ENCODE results near the gene ITLN2. TPM values are rescaled to one million over a fixed set of nuclear protein-coding genes. Genes with fewer than 3 reads are reported as not detected.
A peak's percentile ranks its signal among the peaks of the same experiment; 100 is the strongest.

The ITLN2 gene
- total RNA-seq (1.3 and 1.4 TPM in 2 replicates), polyA plus RNA-seq (1.7 and 3.6 TPM in 2 replicates)

- Histone ChIP-seq H3K27ac (no peak within 1 kb of the TSS), H3K9me2 (replicated peaks; ENCODE audit: insufficient read depth) (no peaks in the 10 kb centered on the region), H3K36me3 (replicated peaks; ENCODE audit: insufficient read depth, low read depth) (no peaks in the 10 kb centered on the region), H4K20me1 (ENCODE audit: insufficient read depth, poor library complexity, severe bottlenecking) (no peaks in the 10 kb centered on the region), H3K79me2 (no peaks in the 10 kb centered on the region), H3K4me2 (no peak within 1 kb of the TSS), H2AFZ (no peak within 1 kb of the TSS), H3K4me3 (no peak within 1 kb of the TSS), H3K27me3 (no peaks in the 10 kb centered on the region), H3K9me3 (ENCODE audit: low read depth) (no peaks in the 10 kb centered on the region), H3K4me1 (ENCODE audit: insufficient read depth) (peaks cover 3% of the 10 kb centered on the region)
- peak; percentile 65 for DNase-seq (ENCODE audit: low spot score)
- 84% methylated on average over 8 of the region's 8 CpGs for WGBS (ENCODE audit: low lambda C conversion rate, missing lambda C conversion rate)
- TF ChIP-seq EZH2 (IDR thresholded peaks at IDR 0.05; ENCODE audit: borderline replicate concordance) (no peak), CTCF (IDR thresholded peaks at IDR 0.05; ENCODE audit: poor library complexity) (peak; percentile 61)
Measured at GRCh38 chr1:160954158-160955104, at the start of gene ITLN2. TSS of gene ITLN2 (minus strand) at chr1:160954809. CDS start at chr1:160954741, 68 bp downstream.

GRCh38 chr1:161001525-161001924, 46.9 kb upstream of the ITLN2 start:
- Histone ChIP-seq H2AFZ (no peak overlapping the region), H3K9me3 (ENCODE audit: low read depth) (no peaks in the 10 kb centered on the region), H3K36me3 (replicated peaks; ENCODE audit: insufficient read depth, low read depth) (no peaks in the 10 kb centered on the region), H4K20me1 (ENCODE audit: insufficient read depth, poor library complexity, severe bottlenecking) (peaks cover 24% of the 10 kb centered on the region), H3K27me3 (no peaks in the 10 kb centered on the region), H3K9me2 (replicated peaks; ENCODE audit: insufficient read depth) (no peaks in the 10 kb centered on the region), H3K79me2 (peaks cover 58% of the 10 kb centered on the region), H3K4me2 (no peak overlapping the region), H3K4me1 (ENCODE audit: insufficient read depth) (peaks cover 15% of the 10 kb centered on the region), H3K4me3 (no peak overlapping the region), H3K27ac (no peak overlapping the region)
- no peak for DNase-seq (ENCODE audit: low spot score)
- WGBS (ENCODE audit: low lambda C conversion rate, missing lambda C conversion rate), result 80% methylated on average over 5 of the region's 5 CpGs
- no peak for TF ChIP-seq EZH2 (IDR thresholded peaks at IDR 0.05; ENCODE audit: borderline replicate concordance)
- TF ChIP-seq EZH2phosphoT487 (IDR thresholded peaks at IDR 0.05; ENCODE audit: low read depth, severe bottlenecking, unreplicated experiment), result no peak
- TF ChIP-seq CTCF (IDR thresholded peaks at IDR 0.05; ENCODE audit: poor library complexity), result no peak

- H3K4me3 ChIP-seq, result no peak overlapping the region
- peaks cover 15% of the 10 kb centered on the region for H3K4me1 ChIP-seq (ENCODE audit: insufficient read depth)
- no peak overlapping the region for H3K4me2 ChIP-seq
- no peaks in the 10 kb centered on the region for H3K9me2 ChIP-seq (replicated peaks; ENCODE audit: insufficient read depth)
- no peak overlapping the region for H2AFZ ChIP-seq
- no peaks in the 10 kb centered on the region for H3K9me3 ChIP-seq (ENCODE audit: low read depth)
- H3K36me3 ChIP-seq (replicated peaks; ENCODE audit: insufficient read depth, low read depth), result no peaks in the 10 kb centered on the region
- WGBS (ENCODE audit: low lambda C conversion rate, missing lambda C conversion rate), result 87% methylated on average over 11 of the region's 11 CpGs
- no peak overlapping the region for H3K27ac ChIP-seq
- TF ChIP-seq CTCF (IDR thresholded peaks at IDR 0.05; ENCODE audit: poor library complexity) (no peak), EZH2phosphoT487 (IDR thresholded peaks at IDR 0.05; ENCODE audit: low read depth, severe bottlenecking, unreplicated experiment) (no peak), EZH2 (IDR thresholded peaks at IDR 0.05; ENCODE audit: borderline replicate concordance) (no peak)
- DNase-seq (ENCODE audit: low spot score), result no peak
- peaks cover 51% of the 10 kb centered on the region for H3K79me2 ChIP-seq
- H4K20me1 ChIP-seq (ENCODE audit: insufficient read depth, poor library complexity, severe bottlenecking), result peaks cover 19% of the 10 kb centered on the region
- no peaks in the 10 kb centered on the region for H3K27me3 ChIP-seq
Measured at GRCh38 chr1:161000736-161001480, 46.3 kb upstream of the ITLN2 start.

All from hepatocyte (in vitro differentiated cells).